Central memory CD4-positive, alpha-beta T cell (primary cell): ENCODE data around the gene AVEN.
"Not testable (repeated sequence)": the region's sequence is repeated elsewhere in the genome, so short reads cannot be mapped to it uniquely, and the experiment has no call there.

Experiments
- DNase-seq: peaks from one replicate; pipeline ENCODE4 v3.0.0; 2022

The AVEN gene

GRCh38 chr15:34039790-34040113 is 748 bp upstream of the AVEN start:
- DNase-seq: no peak

- peak; percentile 67 for DNase-seq
Observed at GRCh38 chr15:34038023-34038870, 757 bp downstream of the AVEN start.

DNA sequence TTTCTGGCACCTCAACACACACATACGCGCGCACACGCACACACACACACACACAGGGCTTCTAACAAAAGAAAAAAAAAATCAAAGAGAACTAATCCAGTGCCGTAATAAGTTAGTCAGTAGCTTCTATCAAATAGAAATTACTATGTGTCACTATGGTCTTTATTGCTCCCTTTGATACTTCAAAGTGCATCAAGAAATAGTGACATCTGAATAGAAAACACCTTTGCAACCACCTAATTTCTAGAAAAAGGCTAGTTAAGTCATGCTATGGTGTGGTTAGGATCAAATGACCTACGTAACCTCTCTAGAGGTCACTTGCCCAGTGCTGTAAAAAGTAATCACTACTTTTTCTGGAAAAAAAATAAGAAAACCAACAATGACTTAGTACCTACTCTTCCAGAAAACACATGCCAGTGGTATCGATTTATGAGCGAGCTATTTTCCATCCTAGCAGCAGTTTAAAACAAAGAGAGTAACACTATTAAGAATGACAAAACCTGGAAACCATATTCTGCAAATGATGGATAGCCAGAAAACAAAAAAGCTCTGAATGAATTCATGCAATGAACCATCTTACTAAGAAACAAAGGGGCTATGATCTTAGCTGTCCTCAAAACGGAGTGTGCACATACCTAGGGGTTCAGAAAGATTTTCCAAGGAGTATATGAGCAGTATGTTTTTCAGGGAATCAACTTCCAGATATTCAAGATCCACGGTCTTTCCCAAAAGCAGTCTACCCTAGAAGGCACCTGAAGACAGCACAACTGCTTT is 6.8 kb downstream of the AVEN start:
- no peak for DNase-seq

DNA sequence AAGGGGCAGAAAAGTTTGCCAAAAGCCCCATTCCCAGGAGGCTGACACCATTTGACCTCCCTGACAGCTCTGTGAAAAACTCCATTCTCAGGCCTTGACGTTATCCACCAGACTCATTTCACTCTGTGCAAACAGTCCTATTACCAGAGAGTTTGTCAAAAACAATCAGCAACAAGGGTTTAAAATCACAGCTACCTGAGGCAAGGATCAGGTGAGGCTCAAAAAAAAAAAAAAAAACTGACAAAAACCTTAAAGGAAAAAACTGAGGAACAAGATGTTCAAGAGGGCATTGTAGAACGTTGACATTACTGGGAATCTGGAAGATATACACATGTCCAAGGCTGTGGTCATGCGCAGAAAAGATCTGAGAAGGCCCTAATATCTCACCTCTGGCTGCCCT is 11.4 kb downstream of the AVEN start:
- no peak for DNase-seq

- no peak for DNase-seq
Observed at GRCh38 chr15:34025252-34025651, 13.8 kb downstream of the AVEN start.

DNA sequence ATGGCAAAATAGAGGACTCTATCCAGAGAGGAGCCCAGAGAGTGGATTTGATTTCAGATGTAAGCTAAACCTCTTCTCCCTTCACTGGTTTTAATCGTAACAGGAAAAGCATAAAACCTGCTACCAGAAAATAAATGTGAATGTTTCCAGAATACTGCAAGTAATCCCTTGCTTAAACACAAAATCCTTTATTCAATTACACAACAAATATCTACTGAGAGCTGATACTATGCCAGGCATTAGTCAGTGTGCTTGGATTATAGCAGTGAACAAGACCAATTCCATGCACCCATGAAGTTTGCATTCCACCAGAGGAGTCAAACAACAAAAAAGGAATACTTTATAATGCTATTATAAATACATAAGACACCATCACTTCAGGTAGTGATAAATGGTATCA is 15.1 kb downstream of the AVEN start:
- no peak for DNase-seq

GRCh38 chr15:34019369-34019990 is 19.5 kb downstream of the AVEN start:
- DNase-seq: no peak

DNA sequence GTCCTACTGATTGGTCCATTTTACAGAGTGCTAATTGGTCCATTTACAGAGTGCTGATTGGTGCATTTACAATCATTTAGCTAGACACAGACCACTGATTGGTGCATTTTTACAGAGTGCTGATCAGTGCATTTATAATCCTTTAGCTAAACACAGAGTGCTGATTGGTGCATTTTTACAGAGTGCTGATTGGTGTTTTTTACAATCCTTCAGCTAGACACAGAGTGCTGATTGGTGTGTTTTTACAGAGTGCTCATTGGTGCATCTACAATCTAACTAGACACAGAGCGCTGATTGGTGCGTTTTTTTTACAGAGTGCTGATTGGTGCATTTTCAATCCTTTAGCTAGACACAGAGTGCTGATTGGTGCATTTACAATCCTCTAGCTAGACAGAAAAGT is 20.3 kb downstream of the AVEN start:
- not testable (repeated sequence) for DNase-seq

- DNase-seq: peak; percentile 61
Observed at GRCh38 chr15:34018021-34018645, 20.9 kb downstream of the AVEN start.

- no peak for DNase-seq
Observed at GRCh38 chr15:34014556-34014955, 24.4 kb downstream of the AVEN start.

DNA sequence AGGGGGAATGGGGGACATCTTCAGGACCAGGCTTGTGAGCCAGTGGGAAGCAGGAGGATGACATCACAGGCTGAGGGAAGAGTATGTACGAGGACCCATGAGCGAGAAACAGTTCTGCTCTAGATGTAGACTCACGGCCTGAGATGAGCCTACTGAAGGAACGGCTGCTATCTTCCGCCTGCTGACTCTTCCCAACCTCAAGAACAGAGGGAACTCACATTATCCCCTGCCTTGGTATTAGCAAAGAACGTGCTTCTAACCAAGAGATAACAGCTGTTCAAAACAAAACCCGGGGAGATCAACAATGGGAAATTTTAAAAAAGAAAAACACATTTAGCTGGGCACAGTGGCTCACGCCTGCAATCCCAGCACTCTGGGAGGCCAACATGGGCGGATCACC is 25.3 kb downstream of the AVEN start:
- no peak for DNase-seq

DNA sequence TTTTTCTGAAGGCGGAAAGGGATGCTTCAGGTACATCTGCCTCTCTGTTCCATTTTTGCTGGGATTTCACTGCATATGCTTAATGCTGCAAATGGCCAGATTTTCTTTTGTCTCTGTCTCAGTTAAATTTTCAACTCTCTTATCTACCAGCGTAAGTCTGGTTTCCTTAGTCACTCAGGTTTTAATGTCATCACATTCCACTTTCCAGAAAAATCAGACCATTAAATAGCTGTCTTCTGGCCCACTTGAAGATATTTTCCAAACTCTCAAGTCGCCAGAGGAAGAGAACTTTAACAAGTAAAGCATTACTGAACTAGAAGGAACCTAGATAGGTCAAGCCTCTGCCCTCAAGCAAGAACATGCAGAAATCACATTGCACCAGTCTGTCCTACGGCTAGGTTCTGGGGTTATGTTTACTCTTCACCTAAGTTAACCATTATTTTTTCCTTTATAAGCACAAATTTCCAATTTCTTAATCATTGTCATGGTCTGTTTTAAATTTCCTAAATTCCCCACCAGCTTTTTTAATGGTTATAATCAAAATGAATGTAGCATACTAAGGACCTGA is 26.5 kb downstream of the AVEN start:
- no peak for DNase-seq

DNA sequence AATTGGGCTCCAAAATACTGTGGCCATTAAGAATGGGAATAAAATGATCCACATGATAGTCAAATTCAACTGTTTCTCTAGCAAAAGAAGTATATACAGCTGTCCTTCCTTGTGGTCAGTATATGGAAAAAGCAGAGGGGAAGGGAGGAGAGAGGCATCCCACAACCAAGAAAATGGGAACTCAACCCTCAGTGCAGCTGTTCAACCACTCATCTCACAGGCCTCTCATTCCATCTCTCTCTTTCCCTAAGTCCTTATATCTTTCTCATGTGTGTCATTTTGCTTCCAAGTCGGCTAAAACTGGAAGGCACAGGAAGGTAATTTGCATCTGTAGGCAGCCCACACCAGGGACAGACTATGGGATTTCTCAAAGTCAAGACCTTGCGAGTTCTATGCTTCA is 27.5 kb downstream of the AVEN start:
- no peak for DNase-seq

GRCh38 chr15:34010921-34011320 is 28.1 kb downstream of the AVEN start:
- DNase-seq: no peak

DNA sequence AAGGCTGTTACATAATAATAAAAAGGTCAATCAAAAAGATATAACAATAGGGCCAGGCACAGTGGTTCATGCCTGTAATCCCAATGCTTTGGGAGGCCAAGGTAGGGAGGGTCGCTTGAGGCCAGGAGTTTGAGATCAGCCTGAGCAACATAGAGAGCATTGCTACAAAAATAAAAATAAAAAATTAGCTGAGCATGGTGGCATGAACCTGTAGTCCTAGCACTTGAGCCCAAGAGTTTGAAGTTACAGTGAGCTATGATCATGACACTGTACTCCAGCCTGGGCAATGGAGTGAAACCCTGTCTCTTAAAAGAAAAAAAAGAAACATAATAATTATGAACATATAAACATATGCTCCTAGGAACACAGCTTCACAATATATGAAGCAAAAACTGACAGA is 29.3 kb downstream of the AVEN start:
- no peak for DNase-seq

- no peak for DNase-seq
Observed at GRCh38 chr15:34006381-34006780, 32.6 kb downstream of the AVEN start.

DNA sequence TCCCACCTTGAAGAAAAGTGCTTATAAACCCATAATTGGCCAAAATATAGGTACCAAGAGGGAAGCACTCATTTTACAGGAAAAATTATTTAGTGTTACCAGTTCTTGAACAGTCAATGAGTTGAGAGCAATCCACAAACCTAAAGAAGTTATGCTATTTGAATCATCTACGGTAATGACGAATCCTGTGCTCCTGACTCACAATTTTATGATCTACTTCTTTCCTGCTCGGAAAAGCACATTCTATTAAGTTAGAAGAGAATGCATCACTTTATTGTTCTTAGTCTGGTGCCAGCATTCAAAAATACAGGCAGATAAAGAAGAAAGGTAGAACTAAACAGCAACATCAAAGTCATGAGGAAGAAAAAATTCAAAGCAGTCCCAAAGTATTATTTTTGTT is 37.5 kb downstream of the AVEN start:
- no peak for DNase-seq

DNA sequence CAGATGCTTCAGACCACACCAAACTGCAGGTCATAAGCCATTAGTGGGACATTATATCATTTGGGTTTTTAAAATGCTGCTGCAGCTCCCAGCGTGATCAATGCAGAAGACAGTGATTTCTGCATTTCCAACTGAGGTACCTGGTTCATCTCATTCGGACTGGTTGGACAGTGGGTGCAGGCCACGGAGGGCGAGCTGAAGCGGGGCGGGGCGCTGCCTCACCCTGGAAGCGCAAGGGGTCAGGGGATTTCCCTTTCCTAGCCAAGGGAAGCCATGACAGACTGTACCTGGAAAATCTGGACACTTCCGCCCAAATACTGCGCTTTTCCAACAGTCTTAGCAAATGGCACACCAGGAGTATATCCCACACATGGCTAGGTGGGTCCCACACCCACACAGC is 43.3 kb downstream of the AVEN start:
- not testable (repeated sequence) for DNase-seq

GRCh38 chr15:33994005-33994615 is 44.9 kb downstream of the AVEN start:
- DNase-seq: no peak

DNA sequence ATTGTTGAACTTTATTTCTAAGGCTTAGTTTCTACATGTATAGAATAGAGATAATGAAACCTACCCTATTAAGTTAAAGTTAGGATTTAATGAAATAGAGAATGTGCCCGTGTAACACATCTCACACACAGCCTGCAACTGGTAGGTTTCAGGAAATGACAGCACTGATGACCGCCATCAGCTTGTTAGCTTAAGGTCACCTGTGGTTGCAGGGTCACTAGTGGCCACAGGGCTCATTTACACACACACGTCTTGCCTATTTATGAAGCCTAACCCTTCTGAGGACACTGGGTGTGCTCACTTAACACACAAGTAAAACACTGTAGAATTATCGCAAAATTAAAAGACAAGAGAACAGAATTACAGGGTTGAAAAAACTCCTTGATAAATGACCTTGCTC is 50.6 kb downstream of the AVEN start:
- DNase-seq: no peak

DNA sequence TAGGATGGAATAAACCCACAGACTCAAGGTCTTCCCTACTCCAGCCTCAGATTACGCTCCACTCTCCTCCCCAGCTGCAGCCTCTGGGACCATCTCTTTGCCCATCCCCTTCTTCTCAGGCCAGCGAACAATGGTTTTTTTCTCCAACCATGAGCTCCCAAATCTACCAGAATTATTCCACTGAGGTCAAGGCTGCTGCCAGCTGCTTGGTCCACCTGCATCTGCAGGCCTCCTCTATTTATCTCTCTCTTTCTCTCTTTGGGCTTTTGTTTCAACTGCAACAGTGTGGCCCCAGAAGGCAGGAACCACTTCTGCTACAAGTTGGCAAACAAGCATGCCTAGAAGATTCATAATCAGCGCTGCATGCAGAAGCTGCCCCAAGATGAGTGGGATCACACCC is 51.6 kb downstream of the AVEN start:
- no peak for DNase-seq

GRCh38 chr15:33985751-33986150 is 53.3 kb downstream of the AVEN start:
- no peak for DNase-seq

DNA sequence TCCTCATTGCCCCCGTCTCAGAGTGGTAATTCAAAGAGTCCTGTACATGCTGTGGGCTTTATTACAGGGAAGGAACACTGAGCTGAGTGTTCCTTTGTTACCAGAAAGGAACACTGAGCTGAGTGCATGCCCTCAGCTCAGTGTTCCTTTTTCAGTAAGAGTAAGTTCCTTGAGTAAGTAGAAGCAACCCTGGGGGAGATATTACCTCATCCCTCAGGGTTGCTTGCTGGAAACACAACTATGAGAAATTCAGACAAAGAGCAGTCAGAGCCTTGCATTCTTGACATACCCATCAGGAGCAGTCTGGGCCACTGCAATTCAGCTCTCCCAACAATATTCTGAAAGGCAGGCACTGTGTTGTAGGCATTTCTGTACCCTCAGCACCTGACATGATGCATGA is 53.7 kb downstream of the AVEN start:
- DNase-seq: no peak
